ENCODE measurements around the gene MYEF2.

MYEF2 gene

DNA sequence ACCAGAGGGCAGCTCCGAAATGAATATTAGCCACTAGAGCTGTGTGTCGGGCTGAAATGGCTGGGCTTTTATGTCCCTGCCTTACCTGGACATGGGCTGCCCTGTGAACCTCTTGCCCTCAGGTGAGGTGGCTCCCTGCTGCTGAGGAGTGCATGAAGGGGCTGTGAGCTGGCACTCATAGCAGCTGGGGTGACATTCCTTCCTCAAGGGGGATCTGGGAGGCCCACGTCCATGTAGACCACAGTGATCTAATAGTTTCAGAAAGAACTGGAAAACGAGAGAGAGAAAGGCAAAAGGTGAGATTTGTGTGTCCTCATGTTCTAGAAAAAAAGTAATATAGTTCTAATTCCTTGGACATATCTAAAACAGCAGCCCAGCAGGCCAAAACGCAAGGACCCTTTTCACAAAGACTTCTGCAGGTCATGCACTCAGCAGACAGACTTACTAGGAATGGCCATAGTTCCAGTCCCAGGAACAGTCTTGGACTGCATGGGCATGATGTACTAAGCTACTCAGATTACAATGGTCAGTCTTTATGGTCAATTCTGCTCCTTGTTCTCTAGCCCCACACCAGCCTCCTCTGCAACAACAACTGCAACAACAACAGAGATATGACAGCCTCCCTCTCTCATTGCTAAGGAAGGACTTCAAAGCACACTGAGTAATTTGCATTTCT, 68.1 kb downstream of the MYEF2 start:
- DNase-seq (ENCODE audit: low read depth), result no peak
- TF ChIP-seq, protein P1, sequence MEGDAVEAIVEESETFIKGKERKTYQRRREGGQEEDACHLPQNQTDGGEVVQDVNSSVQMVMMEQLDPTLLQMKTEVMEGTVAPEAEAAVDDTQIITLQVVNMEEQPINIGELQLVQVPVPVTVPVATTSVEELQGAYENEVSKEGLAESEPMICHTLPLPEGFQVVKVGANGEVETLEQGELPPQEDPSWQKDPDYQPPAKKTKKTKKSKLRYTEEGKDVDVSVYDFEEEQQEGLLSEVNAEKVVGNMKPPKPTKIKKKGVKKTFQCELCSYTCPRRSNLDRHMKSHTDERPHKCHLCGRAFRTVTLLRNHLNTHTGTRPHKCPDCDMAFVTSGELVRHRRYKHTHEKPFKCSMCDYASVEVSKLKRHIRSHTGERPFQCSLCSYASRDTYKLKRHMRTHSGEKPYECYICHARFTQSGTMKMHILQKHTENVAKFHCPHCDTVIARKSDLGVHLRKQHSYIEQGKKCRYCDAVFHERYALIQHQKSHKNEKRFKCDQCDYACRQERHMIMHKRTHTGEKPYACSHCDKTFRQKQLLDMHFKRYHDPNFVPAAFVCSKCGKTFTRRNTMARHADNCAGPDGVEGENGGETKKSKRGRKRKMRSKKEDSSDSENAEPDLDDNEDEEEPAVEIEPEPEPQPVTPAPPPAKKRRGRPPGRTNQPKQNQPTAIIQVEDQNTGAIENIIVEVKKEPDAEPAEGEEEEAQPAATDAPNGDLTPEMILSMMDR (conservative IDR thresholded peaks at IDR 0.05; ENCODE audit: control insufficient read depth, insufficient read depth, low read depth, low read length), result no peak
- H3K4me3 ChIP-seq (ENCODE audit: control insufficient read depth, low read depth, low read length), result no peak overlapping the region

- no peak overlapping the region for H3K4me3 ChIP-seq (ENCODE audit: control insufficient read depth, low read depth, low read length)
- DNase-seq (ENCODE audit: low read depth), result no peak
- TF ChIP-seq, protein P1 (conservative IDR thresholded peaks at IDR 0.05; ENCODE audit: control insufficient read depth, insufficient read depth, low read depth, low read length), result no peak
Observed at GRCh38 chr15:48109212-48109611, 68.9 kb downstream of the MYEF2 start.

DNA sequence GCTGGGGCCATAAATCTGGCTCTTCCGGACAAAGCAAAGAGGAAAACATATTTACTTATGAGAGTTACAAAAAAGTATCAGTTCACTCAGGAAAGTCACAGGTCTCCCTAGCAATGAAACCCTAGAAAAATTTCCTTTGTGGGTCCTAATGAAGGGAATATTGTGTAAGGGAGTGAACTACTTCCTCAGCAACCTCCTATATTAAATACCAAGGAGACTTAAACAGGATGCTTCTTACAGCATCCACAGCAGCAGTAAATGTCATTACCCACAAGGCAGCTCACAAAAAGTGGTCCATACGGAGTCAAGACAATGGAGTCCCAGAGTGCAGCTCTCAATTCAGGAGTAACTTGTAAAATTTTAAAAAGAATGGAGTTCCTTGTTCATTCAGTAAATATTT, 72.2 kb downstream of the MYEF2 start:
- TF ChIP-seq, protein P1 (conservative IDR thresholded peaks at IDR 0.05; ENCODE audit: control insufficient read depth, insufficient read depth, low read depth, low read length), result no peak
- no peak for DNase-seq (ENCODE audit: low read depth)
- no peak overlapping the region for H3K4me3 ChIP-seq (ENCODE audit: control insufficient read depth, low read depth, low read length)

DNA sequence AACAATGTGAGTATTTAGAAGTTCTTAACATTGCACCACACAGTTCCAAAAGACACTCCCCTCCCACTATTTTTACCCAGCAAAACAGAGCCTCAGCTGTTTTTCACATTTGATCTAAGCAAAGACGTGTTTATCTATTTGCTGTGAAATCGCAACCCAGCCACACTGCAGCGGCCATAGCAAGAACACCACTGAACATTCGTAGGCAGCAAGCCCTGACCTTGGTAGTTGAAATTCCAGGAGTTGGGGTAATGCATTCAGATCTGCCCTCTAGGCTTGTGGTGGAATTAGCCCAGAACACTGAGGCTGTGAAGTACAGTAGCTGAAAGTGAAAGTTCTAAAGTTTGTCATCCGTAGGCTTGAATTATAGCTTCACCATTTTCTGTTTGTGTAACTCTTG, 74.4 kb downstream of the MYEF2 start:
- TF ChIP-seq, protein P1 (conservative IDR thresholded peaks at IDR 0.05; ENCODE audit: control insufficient read depth, insufficient read depth, low read depth, low read length), result no peak
- no peak for DNase-seq (ENCODE audit: low read depth)
- H3K4me3 ChIP-seq (ENCODE audit: control insufficient read depth, low read depth, low read length), result no peak overlapping the region

DNA sequence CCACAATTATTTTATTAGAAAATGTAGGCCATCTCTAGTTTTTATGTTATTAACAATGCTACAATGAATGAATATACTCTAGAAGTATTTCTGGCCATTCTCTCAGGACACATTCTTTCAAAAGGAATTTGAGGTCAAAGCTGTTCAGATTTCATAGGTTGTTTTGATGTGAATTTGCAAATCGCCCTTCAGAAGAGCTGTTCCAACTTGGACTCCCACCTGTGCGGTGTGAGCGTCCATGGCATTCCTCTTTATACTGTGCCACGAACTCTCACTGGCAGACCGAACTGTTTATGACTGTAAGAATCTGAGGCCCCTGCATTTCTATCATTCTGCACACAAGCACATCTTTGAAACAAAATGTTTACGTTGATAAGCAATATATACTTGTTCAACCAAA, 75.9 kb downstream of the MYEF2 start:
- TF ChIP-seq, protein P1 (conservative IDR thresholded peaks at IDR 0.05; ENCODE audit: control insufficient read depth, insufficient read depth, low read depth, low read length), result no peak
- no peak for DNase-seq (ENCODE audit: low read depth)
- H3K4me3 ChIP-seq (ENCODE audit: control insufficient read depth, low read depth, low read length), result no peak overlapping the region

- no peak overlapping the region for H3K4me3 ChIP-seq (ENCODE audit: control insufficient read depth, low read depth, low read length)
- TF ChIP-seq, protein P1 (conservative IDR thresholded peaks at IDR 0.05; ENCODE audit: control insufficient read depth, insufficient read depth, low read depth, low read length), result no peak
- no peak for DNase-seq (ENCODE audit: low read depth)
Observed at GRCh38 chr15:48101376-48101961, 76.6 kb downstream of the MYEF2 start.
